Lower leg skin (tissue), 3 donors: ENCODE measurements around the gene MPIG6B.

Source experiments
- CTCF ChIP-seq, 3 donors: fragments of 450-650 bp; IDR thresholded peaks; one replicate each; pipeline ENCODE4 v1.5.1; 2016; ENCODE audit warnings: antibody characterized with exemption in 3 of 3, mild to moderate bottlenecking in 3 of 3, moderate library complexity in 2 of 3
- POLR2A ChIP-seq, 2 donors: fragments of 450-650 bp; IDR thresholded peaks; one replicate each; pipeline ENCODE4 v1.6.1; 2016 to 2017; ENCODE audit warnings: antibody characterized with exemption in 2 of 2, mild to moderate bottlenecking in 1 of 2, moderate library complexity in 1 of 2

GRCh38 chr6:31761343-31761742 lies 38.2 kb downstream of the MPIG6B start:
- no peak for TF ChIP-seq CTCF (IDR thresholded peaks at IDR 0.05)
- no peak for TF ChIP-seq POLR2A (IDR thresholded peaks at IDR 0.05)
